IPS-18a (cell line): ENCODE measurements around the gene OLA1.
"Not testable (repeated sequence)": the region's sequence is repeated elsewhere in the genome, so short reads cannot be mapped to it uniquely, and the experiment has no call there.

Experiments used
- H3K27ac ChIP-seq: one replicate; pipeline ENCODE4 v1.5.1; 2013; ENCODE audit warnings: low read length
- H3K27me3 ChIP-seq: one replicate; pipeline ENCODE4 v1.6.1; 2013; ENCODE audit warnings: mild to moderate bottlenecking, low read length; ENCODE audit not compliant: control insufficient read depth, insufficient read depth
- H3K36me3 ChIP-seq: one replicate; pipeline ENCODE4 v1.6.1; 2013; ENCODE audit warnings: low read depth, low read length; ENCODE audit not compliant: control insufficient read depth
- H3K4me1 ChIP-seq: one replicate; pipeline ENCODE4 v1.6.1; 2013; ENCODE audit warnings: low read depth, low read length; ENCODE audit not compliant: control insufficient read depth
- H3K4me3 ChIP-seq: one replicate; pipeline ENCODE4 v1.5.1; 2013; ENCODE audit warnings: low read length
- H3K9ac ChIP-seq: one replicate; pipeline ENCODE4 v1.6.1; 2013; ENCODE audit warnings: mild to moderate bottlenecking, low read length, moderate library complexity
- H3K9me3 ChIP-seq: one replicate; pipeline ENCODE4 v1.6.1; 2013; ENCODE audit warnings: low read depth, low read length; ENCODE audit not compliant: control insufficient read depth

The OLA1 gene

DNA sequence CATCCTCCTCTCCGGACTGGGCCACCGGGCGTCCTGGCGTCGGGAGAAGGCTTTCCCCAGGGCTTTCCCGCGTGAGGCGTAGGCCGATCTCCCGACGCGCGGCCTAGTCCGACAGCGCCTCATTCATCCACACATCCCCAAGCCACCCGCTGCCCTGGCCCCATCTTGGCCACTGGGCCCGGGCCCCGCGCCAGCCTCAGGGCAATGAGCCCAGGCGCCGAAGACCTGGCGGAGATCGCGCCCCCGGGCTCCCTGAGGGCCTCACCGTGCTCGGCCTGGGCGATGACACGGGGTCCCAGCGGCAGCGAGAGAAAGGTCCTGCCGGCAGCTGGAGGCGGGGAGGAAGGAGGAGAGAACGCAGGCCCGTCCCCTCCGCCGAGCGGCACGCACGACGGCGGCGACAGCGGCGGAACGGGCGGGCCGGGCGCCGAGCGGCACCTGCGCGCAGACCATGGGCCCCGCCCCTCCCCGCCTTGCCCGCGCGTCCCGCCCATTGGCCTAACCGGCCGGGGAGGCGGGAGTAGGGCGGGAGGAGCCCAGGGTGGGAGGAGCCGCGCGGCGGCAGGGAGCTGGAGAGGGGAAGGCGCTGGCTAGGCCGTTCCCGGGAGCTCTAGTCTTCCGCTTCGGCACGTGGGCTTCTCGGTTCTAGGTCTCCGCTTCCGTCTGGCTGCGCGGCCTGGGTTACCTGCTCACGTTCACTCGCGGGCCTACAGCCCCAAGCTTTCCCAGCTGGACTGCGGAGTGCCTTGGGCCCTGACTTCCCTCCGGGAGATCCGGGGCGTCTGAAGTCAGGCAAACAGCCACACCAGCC, at the start of gene OLA1:
TSS of gene OLA1 (minus strand) at position 346 of the 811 bp plus-strand sequence. CDS start 1,717 bp downstream, outside the sequence.
- peak within 1 kb of the TSS; percentile 84 for H3K4me3 ChIP-seq
- peak within 1 kb of the TSS; percentile 76 for H3K9ac ChIP-seq
- peaks cover 12% of the 10 kb centered on the region for H3K27me3 ChIP-seq
- H3K4me1 ChIP-seq, result peaks cover 13% of the 10 kb centered on the region
- peaks cover 12% of the 10 kb centered on the region for H3K36me3 ChIP-seq
- no peaks in the 10 kb centered on the region for H3K9me3 ChIP-seq
- H3K27ac ChIP-seq, result peak within 1 kb of the TSS; percentile 71

DNA sequence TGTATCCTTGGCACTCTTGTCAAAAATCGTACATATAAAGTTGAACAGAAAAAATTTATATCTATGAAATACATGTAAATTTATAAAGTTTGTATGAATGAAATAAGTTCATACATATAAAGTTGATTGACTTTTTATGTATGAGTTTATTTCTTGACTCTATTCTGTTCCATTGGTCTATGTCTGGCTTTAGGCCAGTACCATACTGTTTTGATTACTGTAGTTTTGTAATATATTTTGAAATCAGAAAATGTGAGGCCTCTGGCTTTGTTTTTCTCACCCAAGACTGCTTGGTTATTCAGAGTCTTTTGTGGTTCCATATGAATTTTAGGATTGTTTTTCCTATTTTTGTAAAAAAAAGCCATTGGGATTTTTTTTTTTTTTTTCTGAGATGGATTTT, 44.6 kb upstream of the OLA1 start:
- Histone ChIP-seq H3K36me3 (no peaks in the 10 kb centered on the region), H3K4me1 (peaks cover under 1% of the 10 kb centered on the region), H3K4me3 (no peak overlapping the region), H3K9ac (no peak overlapping the region), H3K27ac (no peak overlapping the region), H3K9me3 (peaks cover 3% of the 10 kb centered on the region), H3K27me3 (no peaks in the 10 kb centered on the region)

DNA sequence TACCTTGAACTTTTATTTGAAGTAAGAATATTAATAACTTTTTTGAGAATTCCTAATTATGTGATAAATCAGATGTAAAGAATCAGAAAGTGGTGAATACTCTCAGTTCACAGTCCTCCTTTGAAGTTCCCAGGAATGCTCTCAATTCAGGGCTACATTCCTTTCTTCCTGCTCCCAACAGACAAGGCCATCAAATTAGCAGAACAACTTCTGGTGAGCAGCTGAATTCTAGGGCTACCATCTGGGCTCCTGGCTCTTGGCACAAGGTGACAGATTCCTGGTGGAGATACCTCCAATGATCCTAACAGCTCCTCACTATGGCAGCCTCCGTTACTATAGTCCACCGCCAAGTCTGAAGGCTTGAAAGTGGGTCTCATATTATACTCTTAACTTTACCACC, 37.8 kb upstream of the OLA1 start:
- Histone ChIP-seq H3K4me3 (no peak overlapping the region), H3K27me3 (no peaks in the 10 kb centered on the region), H3K27ac (no peak overlapping the region), H3K36me3 (no peaks in the 10 kb centered on the region), H3K4me1 (no peaks in the 10 kb centered on the region), H3K9me3 (no peaks in the 10 kb centered on the region), H3K9ac (no peak overlapping the region)

- Histone ChIP-seq H3K27me3 (no peaks in the 10 kb centered on the region), H3K9ac (no peak overlapping the region), H3K4me1 (no peaks in the 10 kb centered on the region), H3K4me3 (no peak overlapping the region), H3K36me3 (no peaks in the 10 kb centered on the region), H3K27ac (no peak overlapping the region), H3K9me3 (no peaks in the 10 kb centered on the region)
These were observed 34.1 kb upstream of the OLA1 start for GRCh38 chr2:174282441-174282840.

DNA sequence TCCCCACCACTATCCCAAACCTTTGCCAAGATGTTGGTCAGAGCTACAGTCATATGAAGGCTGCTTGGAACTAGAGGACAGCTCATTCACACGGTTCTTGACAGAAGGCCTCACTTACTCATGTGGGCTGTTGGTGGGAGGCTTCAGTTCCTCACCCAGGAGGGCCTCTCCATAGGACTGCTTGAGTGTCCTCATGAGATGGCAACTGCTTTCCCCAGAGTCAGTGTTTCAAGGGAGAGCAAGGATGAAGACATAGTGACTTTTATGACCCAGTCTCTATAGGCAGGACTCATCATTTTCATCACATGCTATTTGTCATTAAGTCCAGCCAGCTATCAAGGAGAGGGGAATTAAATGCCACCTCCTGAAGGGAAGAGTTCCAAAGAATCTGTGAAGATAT, 33.4 kb upstream of the OLA1 start:
- Histone ChIP-seq H3K9me3 (no peaks in the 10 kb centered on the region), H3K36me3 (no peaks in the 10 kb centered on the region), H3K27ac (no peak overlapping the region), H3K4me3 (no peak overlapping the region), H3K27me3 (no peaks in the 10 kb centered on the region), H3K9ac (no peak overlapping the region), H3K4me1 (no peaks in the 10 kb centered on the region)

DNA sequence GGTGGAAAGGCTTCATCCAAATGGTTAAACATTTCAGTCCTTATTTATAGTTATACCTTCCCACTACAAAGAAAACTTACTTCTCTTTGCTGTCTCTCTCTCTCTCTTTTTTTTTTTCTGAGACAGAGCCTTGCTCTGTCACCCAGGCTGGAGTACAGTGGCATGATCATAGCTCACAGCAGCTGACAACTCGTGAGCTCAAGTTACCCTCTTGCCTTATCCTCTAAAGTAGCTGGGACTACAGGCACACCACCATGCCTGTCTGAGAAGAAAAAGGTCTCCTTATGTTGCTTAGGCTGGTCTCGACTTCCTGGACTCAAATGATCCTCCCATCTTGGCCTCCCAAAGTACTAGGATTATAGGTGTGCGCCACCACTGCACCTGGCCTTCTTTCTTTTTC, 32.3 kb upstream of the OLA1 start:
- H3K4me3 ChIP-seq, result no peak overlapping the region
- H3K9ac ChIP-seq, result no peak overlapping the region
- H3K27me3 ChIP-seq, result no peaks in the 10 kb centered on the region

GRCh38 chr2:174270263-174270662, 21.9 kb upstream of the OLA1 start:
- not testable (repeated sequence) for H3K9ac ChIP-seq, H3K27me3 ChIP-seq, H3K4me3 ChIP-seq, H3K27ac ChIP-seq, H3K9me3 ChIP-seq, H3K36me3 ChIP-seq
- H3K4me1 ChIP-seq, result peaks cover 16% of the 10 kb centered on the region

More for the DNA sequence above, 32.3 kb upstream of the OLA1 start:
- H3K27ac ChIP-seq, result no peak overlapping the region
- no peaks in the 10 kb centered on the region for H3K9me3 ChIP-seq
- no peaks in the 10 kb centered on the region for H3K36me3 ChIP-seq
- H3K4me1 ChIP-seq, result no peaks in the 10 kb centered on the region

GRCh38 chr2:174266288-174266687, 18.0 kb upstream of the OLA1 start:
- Histone ChIP-seq H3K36me3 (no peaks in the 10 kb centered on the region), H3K27ac (no peak overlapping the region), H3K27me3 (no peaks in the 10 kb centered on the region), H3K9me3 (no peaks in the 10 kb centered on the region), H3K4me1 (peaks cover 16% of the 10 kb centered on the region), H3K4me3 (no peak overlapping the region), H3K9ac (no peak overlapping the region)

DNA sequence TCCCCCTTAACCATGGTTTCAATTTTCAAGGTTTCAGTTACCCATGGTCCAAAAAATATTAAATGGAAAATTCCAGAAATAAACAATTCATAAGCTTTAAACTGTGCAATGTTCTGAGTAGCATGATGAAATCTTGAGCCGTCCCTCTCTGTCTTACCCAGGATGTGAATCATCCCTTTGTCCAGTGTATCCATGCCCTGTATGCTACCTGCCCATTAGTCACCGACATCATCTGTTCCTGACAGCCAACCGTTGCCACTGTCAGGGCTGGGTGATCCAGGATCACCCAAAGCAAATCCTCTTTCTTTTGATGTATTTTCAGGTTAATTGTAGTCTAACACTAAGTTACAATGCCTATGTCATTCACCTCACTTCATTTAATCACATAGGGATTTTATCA, 15.7 kb upstream of the OLA1 start:
- no peak overlapping the region for H3K9ac ChIP-seq
- no peaks in the 10 kb centered on the region for H3K27me3 ChIP-seq
- no peak overlapping the region for H3K4me3 ChIP-seq
- H3K4me1 ChIP-seq, result peaks cover 16% of the 10 kb centered on the region
- no peaks in the 10 kb centered on the region for H3K36me3 ChIP-seq
- no peak overlapping the region for H3K27ac ChIP-seq
- H3K9me3 ChIP-seq, result no peaks in the 10 kb centered on the region

GRCh38 chr2:174259981-174260380, 11.6 kb upstream of the OLA1 start:
- Histone ChIP-seq H3K9ac (no peak overlapping the region), H3K27me3 (no peaks in the 10 kb centered on the region), H3K36me3 (no peaks in the 10 kb centered on the region), H3K4me1 (no peaks in the 10 kb centered on the region), H3K4me3 (no peak overlapping the region), H3K27ac (no peak overlapping the region), H3K9me3 (no peaks in the 10 kb centered on the region)

DNA sequence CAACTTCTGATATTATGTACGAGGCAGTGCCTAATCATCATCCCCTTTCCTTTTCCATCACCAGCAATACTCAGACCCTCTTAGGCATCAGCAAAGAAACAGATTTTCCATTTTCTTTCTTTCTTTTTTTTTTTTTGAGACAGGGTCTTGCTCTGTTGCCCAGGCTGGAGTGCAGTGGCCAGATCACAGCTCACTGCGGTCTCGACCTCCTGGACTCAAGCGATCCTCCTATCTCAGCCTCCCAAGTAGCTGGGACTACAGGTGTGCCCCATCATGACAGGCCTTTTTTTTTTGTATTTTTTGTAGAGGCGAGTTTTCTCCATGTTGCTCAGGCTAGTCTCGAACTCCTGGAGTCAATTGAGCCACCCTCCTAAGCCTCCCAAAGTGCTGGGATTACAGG, 5.9 kb upstream of the OLA1 start:
- H3K36me3 ChIP-seq, result no peaks in the 10 kb centered on the region
- no peak overlapping the region for H3K27ac ChIP-seq
- peaks cover 6% of the 10 kb centered on the region for H3K27me3 ChIP-seq
- H3K9me3 ChIP-seq, result no peaks in the 10 kb centered on the region
- peaks cover 1% of the 10 kb centered on the region for H3K4me1 ChIP-seq
- H3K4me3 ChIP-seq, result no peak overlapping the region
- no peak overlapping the region for H3K9ac ChIP-seq

DNA sequence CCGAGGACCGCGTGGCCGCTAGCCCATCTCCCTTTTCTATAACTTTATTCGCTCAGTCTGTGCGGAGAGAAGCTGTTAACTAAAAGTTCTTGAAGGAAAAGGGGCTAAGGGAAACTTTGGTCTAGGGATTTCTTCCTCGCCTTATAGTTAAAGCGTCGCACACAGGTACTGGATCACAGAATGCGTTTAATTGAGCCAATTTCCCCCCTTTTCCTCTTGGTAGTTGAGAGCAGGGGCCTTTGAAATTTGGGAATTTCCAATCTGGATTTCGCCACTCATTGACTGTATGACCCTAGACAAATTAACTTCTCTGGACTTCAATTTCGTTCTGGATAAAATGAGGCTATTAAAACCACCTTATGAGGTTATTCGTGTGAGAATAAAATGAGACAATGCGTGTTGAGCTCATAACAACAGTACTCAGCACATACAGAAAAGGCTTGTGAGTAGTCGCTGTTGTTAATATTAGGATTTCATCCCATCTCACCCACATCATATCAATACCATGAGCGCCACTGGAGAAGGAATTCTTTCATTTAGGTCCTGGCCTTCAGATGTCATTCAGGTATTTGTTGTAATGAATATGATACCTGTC, 763 bp upstream of the OLA1 start:
- peaks cover 12% of the 10 kb centered on the region for H3K27me3 ChIP-seq
- H3K4me3 ChIP-seq, result peak overlapping the region; percentile 84
- no peaks in the 10 kb centered on the region for H3K9me3 ChIP-seq
- H3K9ac ChIP-seq, result peak overlapping the region; percentile 76
- H3K36me3 ChIP-seq, result peaks cover 7% of the 10 kb centered on the region
- peaks cover 13% of the 10 kb centered on the region for H3K4me1 ChIP-seq
- H3K27ac ChIP-seq, result peak overlapping the region; percentile 71
